Mesendoderm (in vitro differentiated cells): ENCODE measurements around the gene SERPINB12.

Experiments used
- DNase-seq: peaks from one replicate; pipeline ENCODE4 v3.0.0; 2013
- H2AK5ac ChIP-seq: 2 replicates; pipeline ENCODE4 v1.6.1; 2013; ENCODE audit warnings: low read length, inconsistent platforms
- H2BK120ac ChIP-seq: 2 replicates; pipeline ENCODE4 v1.6.1; 2013; ENCODE audit warnings: low read depth, mild to moderate bottlenecking, low read length, moderate library complexity, mixed read lengths
- H2BK15ac ChIP-seq: replicated peaks from 2 replicates; pipeline ENCODE4 v1.6.1; 2013; ENCODE audit warnings: low read depth, mild to moderate bottlenecking, moderate library complexity
- H2BK5ac ChIP-seq: 2 replicates; pipeline ENCODE4 v1.6.1; 2013; ENCODE audit warnings: low read length, inconsistent platforms
- H3K18ac ChIP-seq: 2 replicates; pipeline ENCODE4 v1.6.1; 2013; ENCODE audit warnings: mild to moderate bottlenecking, low read length, mixed read lengths
- H3K23ac ChIP-seq: one replicate; pipeline ENCODE4 v1.6.1; 2013; ENCODE audit warnings: low read length
- H3K27ac ChIP-seq: 2 replicates; pipeline ENCODE4 v1.5.1; 2013; ENCODE audit warnings: low read depth, mild to moderate bottlenecking, inconsistent platforms, low read length, moderate library complexity
- H3K27me3 ChIP-seq: 2 replicates; pipeline ENCODE4 v1.6.1; 2013; ENCODE audit warnings: low read length, control low read depth, mild to moderate bottlenecking, inconsistent platforms; ENCODE audit not compliant: insufficient read depth, poor library complexity
- H3K36me3 ChIP-seq: 2 replicates; pipeline ENCODE4 v1.6.1; 2013; ENCODE audit warnings: low read length, inconsistent platforms; ENCODE audit not compliant: control insufficient read depth, insufficient read depth
- H3K4ac ChIP-seq: one replicate; pipeline ENCODE4 v1.6.1; 2013; ENCODE audit warnings: low read depth, mild to moderate bottlenecking, low read length, moderate library complexity
- H3K4me1 ChIP-seq: 2 replicates; pipeline ENCODE4 v1.6.1; 2013; ENCODE audit warnings: low read depth, low read length, inconsistent platforms; ENCODE audit not compliant: control insufficient read depth
- H3K4me2 ChIP-seq: 2 replicates; pipeline ENCODE4 v1.6.1; 2013; ENCODE audit warnings: low read length
- H3K4me3 ChIP-seq: 2 replicates; pipeline ENCODE4 v1.5.1; 2013; ENCODE audit warnings: mild to moderate bottlenecking, low read length
- H3K56ac ChIP-seq: one replicate; pipeline ENCODE4 v1.6.1; 2013; ENCODE audit warnings: low read length
- H3K79me1 ChIP-seq: 2 replicates; pipeline ENCODE4 v1.6.1; 2013; ENCODE audit warnings: low read length, inconsistent platforms
- H3K79me2 ChIP-seq: 2 replicates; pipeline ENCODE4 v1.6.1; 2013; ENCODE audit warnings: mild to moderate bottlenecking, low read length; ENCODE audit not compliant: control insufficient read depth, insufficient read depth
- H3K9ac ChIP-seq: 2 replicates; pipeline ENCODE4 v1.6.1; 2013; ENCODE audit warnings: low read length, inconsistent platforms
- H4K5ac ChIP-seq: one replicate; pipeline ENCODE4 v1.6.1; 2013; ENCODE audit warnings: low read length
- H4K8ac ChIP-seq: one replicate; pipeline ENCODE4 v1.6.1; 2013; ENCODE audit warnings: low read depth, mild to moderate bottlenecking, control low read depth, low read length, moderate library complexity
- WGBS: extraction: QIAGEN DNeasy Blood & Tissue Kit; methylation state at CpG from one replicate; pipeline ENCODE4 v1.1.7; 2013; ENCODE audit warnings: low lambda C conversion rate, missing lambda C conversion rate; ENCODE audit not compliant: insufficient coverage; ENCODE audit errors: extremely low coverage; 5-methylcytosine and 5-hydroxymethylcytosine counted together

SERPINB12 gene

DNA sequence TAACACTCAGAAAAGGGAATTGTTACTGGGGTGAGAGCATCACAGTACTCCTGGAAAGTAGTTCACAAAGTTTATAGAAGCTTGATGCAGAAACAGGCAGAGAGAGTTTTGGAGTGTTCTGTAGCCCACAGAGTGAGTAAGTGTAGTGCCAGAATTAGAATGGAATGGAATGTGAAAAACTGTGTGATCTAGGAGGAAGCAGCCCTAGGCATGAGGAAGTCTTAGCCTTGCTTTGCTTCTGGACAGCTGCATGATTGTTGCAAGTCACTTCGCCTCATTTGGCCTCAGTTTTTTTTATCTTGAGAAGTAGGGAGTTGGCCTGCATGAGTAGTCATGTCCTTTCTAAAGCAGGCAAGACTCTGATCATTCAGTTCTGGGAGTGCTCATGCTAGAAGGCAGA, 10.9 kb downstream of the SERPINB12 start:
- Histone ChIP-seq H3K23ac (no peak overlapping the region), H2BK5ac (no peak overlapping the region), H2AK5ac (no peak overlapping the region), H3K79me1 (no peaks in the 10 kb centered on the region), H3K27ac (no peak overlapping the region), H3K18ac (no peak overlapping the region), H3K4me1 (no peaks in the 10 kb centered on the region), H3K4me3 (no peak overlapping the region), H2BK120ac (no peak overlapping the region), H3K79me2 (no peaks in the 10 kb centered on the region), H3K4ac (no peak overlapping the region), H3K56ac (no peak overlapping the region), H4K8ac (no peak overlapping the region), H3K9ac (no peak overlapping the region), H3K27me3 (no peaks in the 10 kb centered on the region), H4K5ac (no peak overlapping the region), H3K4me2 (no peak overlapping the region), H2BK15ac (no peak overlapping the region), H3K36me3 (no peaks in the 10 kb centered on the region)
- no peak for DNase-seq
- WGBS = no CpG with 5 or more reads among the region's 1 CpG

DNA sequence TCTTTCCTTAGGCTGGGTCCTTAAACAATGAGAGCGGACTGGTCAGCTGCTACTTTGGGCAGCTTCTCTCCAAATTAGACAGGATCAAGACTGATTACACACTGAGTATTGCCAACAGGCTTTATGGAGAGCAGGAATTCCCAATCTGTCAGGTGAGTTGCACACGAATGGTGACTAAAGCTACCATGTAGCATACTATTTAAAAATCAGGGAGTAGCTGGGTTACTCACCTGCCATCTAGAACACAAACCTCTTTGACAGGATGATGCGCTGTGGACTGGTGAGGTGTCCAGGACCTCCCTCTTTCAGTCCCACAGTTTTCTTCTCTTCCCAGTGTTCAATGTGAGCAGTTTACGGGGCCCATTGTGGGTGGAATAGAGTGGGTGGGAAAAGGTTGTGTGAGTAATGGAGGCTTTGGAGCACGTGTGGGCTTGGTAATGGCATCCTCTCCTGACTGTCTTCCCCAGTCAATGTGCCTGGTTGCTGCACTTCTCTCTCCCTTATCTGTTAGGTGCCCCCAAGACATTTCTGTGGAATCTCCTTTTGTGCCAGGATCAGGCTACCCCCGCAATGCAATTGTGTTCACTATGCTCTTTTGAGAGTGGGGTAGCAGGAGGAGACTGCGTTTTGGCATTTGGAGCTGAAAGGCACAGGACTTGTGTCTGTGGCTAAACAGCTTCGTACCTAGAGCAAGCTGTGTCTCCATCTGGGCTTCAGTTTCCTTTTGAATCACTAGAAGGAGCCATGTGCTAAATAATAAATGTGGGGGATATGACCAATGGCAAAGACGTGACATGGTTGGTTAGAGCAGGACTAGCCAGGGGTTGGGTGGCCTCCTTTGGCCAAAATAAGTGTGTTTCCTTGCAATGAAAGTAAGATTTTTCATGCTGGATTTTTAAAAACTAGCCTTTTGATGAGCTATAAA, 17.7 kb downstream of the SERPINB12 start:
- no peak overlapping the region for H4K5ac ChIP-seq
- DNase-seq = no peak
- no peak overlapping the region for H2BK120ac ChIP-seq
- no peaks in the 10 kb centered on the region for H3K79me1 ChIP-seq
- H3K4ac ChIP-seq = no peak overlapping the region
- H3K9ac ChIP-seq = no peak overlapping the region
- H4K8ac ChIP-seq = no peak overlapping the region
- H3K36me3 ChIP-seq = no peaks in the 10 kb centered on the region
- H3K56ac ChIP-seq = no peak overlapping the region
- H3K79me2 ChIP-seq = no peaks in the 10 kb centered on the region
- H2BK15ac ChIP-seq = no peak overlapping the region
- no peak overlapping the region for H3K18ac ChIP-seq
- no peak overlapping the region for H3K23ac ChIP-seq
- no peaks in the 10 kb centered on the region for H3K27me3 ChIP-seq
- no peak overlapping the region for H3K4me2 ChIP-seq
- H2BK5ac ChIP-seq = no peak overlapping the region
- H3K27ac ChIP-seq = no peak overlapping the region
- H3K4me3 ChIP-seq = no peak overlapping the region
- H2AK5ac ChIP-seq = no peak overlapping the region
- WGBS = no CpG with 5 or more reads among the region's 9 CpGs
- H3K4me1 ChIP-seq = no peaks in the 10 kb centered on the region

DNA sequence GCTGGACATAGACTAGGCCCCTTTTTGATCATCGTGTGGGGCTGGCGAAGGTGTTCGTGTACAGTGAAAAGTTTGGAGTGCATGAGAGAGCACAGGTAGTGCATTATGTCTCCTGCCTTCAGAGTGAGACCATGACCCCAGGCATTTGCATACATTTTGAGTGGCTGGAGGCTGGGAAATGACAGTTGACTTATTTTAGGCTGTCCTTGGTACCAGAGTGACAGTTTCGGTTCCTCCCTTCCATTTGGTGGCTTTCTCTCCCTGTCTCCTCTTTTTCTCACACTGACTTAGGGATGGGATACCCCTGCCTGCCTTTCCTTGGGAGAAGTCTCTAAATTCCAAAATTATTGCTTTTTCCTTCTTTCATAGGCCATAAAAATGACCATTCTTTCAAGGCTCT, 20.1 kb downstream of the SERPINB12 start:
- Histone ChIP-seq H3K79me1 (no peaks in the 10 kb centered on the region), H4K8ac (no peak overlapping the region), H3K27ac (no peak overlapping the region), H3K4me1 (no peaks in the 10 kb centered on the region), H2BK15ac (no peak overlapping the region), H2AK5ac (no peak overlapping the region), H3K18ac (no peak overlapping the region), H4K5ac (no peak overlapping the region), H3K4me3 (no peak overlapping the region), H3K79me2 (no peaks in the 10 kb centered on the region), H3K56ac (no peak overlapping the region), H2BK5ac (no peak overlapping the region), H2BK120ac (no peak overlapping the region), H3K23ac (no peak overlapping the region), H3K4me2 (no peak overlapping the region), H3K4ac (no peak overlapping the region), H3K36me3 (no peaks in the 10 kb centered on the region), H3K9ac (no peak overlapping the region), H3K27me3 (no peaks in the 10 kb centered on the region)
- no CpG with 5 or more reads among the region's 4 CpGs for WGBS
- no peak for DNase-seq

DNA sequence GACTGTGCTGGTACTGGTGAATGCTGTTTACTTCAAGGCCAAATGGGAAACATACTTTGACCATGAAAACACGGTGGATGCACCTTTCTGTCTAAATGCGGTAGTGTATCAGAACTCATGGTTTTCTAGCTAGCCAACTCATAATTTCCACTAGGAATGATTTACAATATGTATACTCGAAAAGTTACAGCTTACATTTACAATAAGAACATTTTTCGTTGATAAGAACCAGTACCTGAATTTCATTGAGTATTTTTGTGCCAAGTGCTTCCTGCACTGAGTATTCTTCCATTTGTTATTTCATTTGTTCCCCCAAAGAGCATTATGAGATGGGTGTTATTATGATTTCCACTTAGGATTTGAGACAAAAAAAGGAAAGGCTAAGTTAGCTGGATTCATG, 21.9 kb downstream of the SERPINB12 start:
- Histone ChIP-seq H4K8ac (no peak overlapping the region), H3K79me2 (no peaks in the 10 kb centered on the region), H3K4me1 (no peaks in the 10 kb centered on the region), H3K79me1 (no peaks in the 10 kb centered on the region), H3K36me3 (no peaks in the 10 kb centered on the region), H3K27me3 (no peaks in the 10 kb centered on the region), H2AK5ac (no peak overlapping the region), H3K4me2 (no peak overlapping the region), H2BK5ac (no peak overlapping the region), H3K4ac (no peak overlapping the region), H3K23ac (no peak overlapping the region), H3K27ac (no peak overlapping the region), H3K56ac (no peak overlapping the region), H4K5ac (no peak overlapping the region), H3K18ac (no peak overlapping the region), H2BK15ac (no peak overlapping the region), H3K4me3 (no peak overlapping the region), H3K9ac (no peak overlapping the region), H2BK120ac (no peak overlapping the region)
- no peak for DNase-seq
- WGBS = no CpG with 5 or more reads among the region's 4 CpGs

DNA sequence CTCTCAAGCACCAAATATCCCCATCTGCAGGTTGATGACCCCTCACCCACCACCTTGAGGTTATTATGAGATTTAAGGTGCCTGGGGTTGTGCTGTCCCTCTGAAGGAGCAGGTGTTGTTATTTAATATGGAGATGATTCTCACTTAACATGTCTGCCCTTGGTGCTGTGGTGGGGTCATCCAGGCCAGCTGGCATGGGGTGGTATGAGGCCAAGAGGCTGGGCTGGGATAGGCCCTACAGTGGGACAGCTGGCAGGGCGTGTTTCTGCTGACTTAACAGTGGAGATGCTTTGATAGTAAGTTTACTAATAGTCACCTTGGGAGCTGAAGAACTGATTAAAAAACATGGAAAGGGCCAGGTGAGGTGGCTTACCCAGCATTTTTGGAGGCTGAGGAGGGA, 22.4 kb downstream of the SERPINB12 start:
- Histone ChIP-seq H3K4ac (no peak overlapping the region), H2BK15ac (no peak overlapping the region), H2AK5ac (no peak overlapping the region), H3K27ac (no peak overlapping the region), H3K4me1 (no peaks in the 10 kb centered on the region), H3K36me3 (no peaks in the 10 kb centered on the region), H2BK5ac (no peak overlapping the region), H3K79me2 (no peaks in the 10 kb centered on the region), H2BK120ac (no peak overlapping the region), H3K18ac (no peak overlapping the region), H3K9ac (no peak overlapping the region), H4K5ac (no peak overlapping the region), H3K56ac (no peak overlapping the region), H3K4me2 (no peak overlapping the region), H4K8ac (no peak overlapping the region), H3K23ac (no peak overlapping the region), H3K79me1 (no peaks in the 10 kb centered on the region), H3K4me3 (no peak overlapping the region), H3K27me3 (no peaks in the 10 kb centered on the region)
- WGBS = no CpG with 5 or more reads among the region's 1 CpG
- DNase-seq = no peak

DNA sequence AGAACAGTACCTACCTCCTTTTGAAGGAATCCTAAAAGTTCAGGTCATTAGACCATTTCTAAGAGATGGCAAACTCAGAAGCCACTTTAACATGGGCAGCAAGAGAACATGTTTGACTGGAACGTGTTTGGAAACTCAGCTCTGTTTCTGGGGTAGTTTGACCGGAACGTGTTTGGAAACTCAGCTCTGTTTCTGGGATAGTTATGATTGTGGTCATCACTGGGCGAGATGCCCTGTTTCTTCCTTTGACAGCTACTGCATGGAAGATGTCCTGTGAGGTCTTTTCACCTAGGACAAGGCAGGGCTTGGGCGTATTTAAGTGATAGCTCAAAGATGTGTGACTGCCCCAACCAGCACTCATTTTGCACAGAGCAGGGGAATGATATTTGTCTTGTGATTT, 25.1 kb downstream of the SERPINB12 start:
- H3K18ac ChIP-seq = no peak overlapping the region
- H3K23ac ChIP-seq = no peak overlapping the region

More for the DNA sequence above, 25.1 kb downstream of the SERPINB12 start:
- Histone ChIP-seq H3K4ac (no peak overlapping the region), H2BK15ac (no peak overlapping the region), H3K27ac (no peak overlapping the region), H3K79me2 (no peaks in the 10 kb centered on the region), H3K4me1 (no peaks in the 10 kb centered on the region), H2BK120ac (no peak overlapping the region), H3K9ac (no peak overlapping the region), H3K79me1 (no peaks in the 10 kb centered on the region), H4K5ac (no peak overlapping the region), H3K4me3 (no peak overlapping the region), H3K56ac (no peak overlapping the region), H2BK5ac (no peak overlapping the region), H3K27me3 (no peaks in the 10 kb centered on the region), H2AK5ac (no peak overlapping the region), H3K36me3 (no peaks in the 10 kb centered on the region), H3K4me2 (no peak overlapping the region), H4K8ac (no peak overlapping the region)
- no peak for DNase-seq
- WGBS = no CpG with 5 or more reads among the region's 5 CpGs
